ENCODE data around the gene DHX34. TPM values are rescaled to one million over a fixed set of nuclear protein-coding genes. Genes with fewer than 3 reads are reported as not detected.
A peak's percentile ranks its signal among the peaks of the same experiment; 100 is the strongest.
"Not testable (repeated sequence)": the region's sequence is repeated elsewhere in the genome, so short reads cannot be mapped to it uniquely, and the experiment has no call there.

DHX34 gene
- total and polyA plus RNA-seq, 4 donors = 1.5 to 14.6 (median 9.6) TPM

DNA sequence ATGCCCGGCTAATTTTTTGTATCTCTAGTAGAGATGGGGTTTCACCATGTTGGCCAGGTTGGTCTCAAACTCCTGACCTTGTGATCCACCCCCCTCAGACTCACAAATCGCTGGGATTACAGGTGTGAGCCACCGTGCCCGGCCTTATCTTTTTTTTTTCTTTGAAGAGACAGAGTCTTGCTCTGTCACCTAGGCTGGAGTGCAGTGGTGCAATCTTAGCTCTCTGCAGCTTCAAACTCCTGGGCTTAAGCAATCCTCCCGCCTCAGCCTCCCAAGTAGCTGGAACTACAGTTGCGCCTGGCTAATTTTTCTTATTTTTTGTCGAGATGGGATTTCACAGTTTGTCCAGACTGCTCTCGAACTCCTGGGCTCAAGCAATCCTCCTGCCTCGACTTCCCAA is 62.6 kb downstream of the DHX34 start:
- WGBS, 2 donors = 80 to 87% methylated on average over 9 of the region's 9 CpGs
- H3K4me1 ChIP-seq (ENCODE audit: control insufficient read depth in 1 of 2, insufficient read depth in 2 of 2, low read length in 2 of 2); intact Hi-C loops (cut with DNase I); H3K9me3 ChIP-seq (ENCODE audit: control insufficient read depth, low read length); H3K27me3 ChIP-seq (ENCODE audit: control insufficient read depth in 1 of 2, insufficient read depth in 2 of 2, low read length in 1 of 2); ATAC-seq (ENCODE audit: low FRiP score); DNase-seq; H3K27ac ChIP-seq (ENCODE audit: low read depth in 1 of 2, low read length in 2 of 2); H3K36me3 ChIP-seq (ENCODE audit: control insufficient read depth in 1 of 2, insufficient read depth in 2 of 2, low read length in 1 of 2); H3K4me3 ChIP-seq (ENCODE audit: low read length in 2 of 2): not testable (repeated sequence)

DNA sequence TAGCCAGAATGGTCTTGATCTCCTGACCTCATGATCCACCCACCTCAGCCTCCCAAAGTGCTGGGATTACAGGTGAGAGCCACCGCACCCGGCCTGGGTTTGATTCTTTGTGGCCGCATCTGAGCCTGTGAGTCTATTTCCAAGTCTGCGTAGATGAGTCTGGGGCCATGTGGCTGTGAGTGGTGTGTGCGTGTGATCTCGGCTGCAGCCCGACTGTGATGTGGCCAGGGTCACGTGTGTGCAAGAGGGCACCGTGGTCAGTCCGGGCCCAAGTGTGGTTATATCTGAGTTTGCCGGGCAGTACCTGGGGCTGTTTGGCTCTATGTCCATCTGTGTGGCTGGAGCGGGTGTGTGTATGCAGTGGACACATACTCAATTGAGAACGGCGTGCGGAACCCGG is 64.8 kb downstream of the DHX34 start:
- H3K36me3 ChIP-seq (ENCODE audit: control insufficient read depth in 1 of 2, insufficient read depth in 2 of 2, low read length in 1 of 2) = no peaks in the 10 kb centered on the region
- no peaks in the 10 kb centered on the region for H3K4me1 ChIP-seq (ENCODE audit: control insufficient read depth in 1 of 2, insufficient read depth in 2 of 2, low read length in 2 of 2)
- no peak overlapping the region for H3K27ac ChIP-seq (ENCODE audit: low read depth in 1 of 2, low read length in 2 of 2)
- H3K27me3 ChIP-seq (ENCODE audit: control insufficient read depth in 1 of 2, insufficient read depth in 2 of 2, low read length in 1 of 2) = no peaks in the 10 kb centered on the region
- intact Hi-C loops (cut with DNase I) = no loop called here
- H3K4me3 ChIP-seq (ENCODE audit: low read length in 2 of 2) = no peak overlapping the region
- 96% methylated on average over 16 of the region's 16 CpGs for WGBS, 2 donors
- DNase-seq = no peak
- no peaks in the 10 kb centered on the region for H3K9me3 ChIP-seq (ENCODE audit: control insufficient read depth, low read length)
- no peak for ATAC-seq (ENCODE audit: low FRiP score)

DNA sequence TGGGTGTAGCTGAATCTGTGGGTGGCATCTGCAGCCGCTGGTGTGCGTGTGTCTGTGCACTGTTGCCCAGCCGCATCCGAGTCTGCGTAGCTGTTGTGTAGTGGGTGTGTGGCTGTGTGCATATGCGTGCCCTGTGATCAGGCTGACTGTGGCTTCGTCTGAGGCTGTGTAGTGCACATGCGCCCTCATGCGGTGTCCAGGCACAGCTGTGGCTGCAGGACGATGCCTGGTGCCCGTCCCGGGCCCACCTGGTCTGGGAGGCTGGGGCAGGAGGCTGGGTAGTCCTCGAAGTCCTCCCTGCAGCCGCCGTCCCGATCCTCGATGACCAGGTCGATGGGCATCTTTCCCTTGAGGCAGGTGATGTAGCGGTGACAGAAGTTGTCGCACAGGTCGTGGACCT is 65.4 kb downstream of the DHX34 start:
- no peak for ATAC-seq (ENCODE audit: low FRiP score)
- Histone ChIP-seq H3K27me3 (ENCODE audit: control insufficient read depth in 1 of 2, insufficient read depth in 2 of 2, low read length in 1 of 2) (no peaks in the 10 kb centered on the region), H3K9me3 (ENCODE audit: control insufficient read depth, low read length) (no peaks in the 10 kb centered on the region), H3K4me3 (ENCODE audit: low read length in 2 of 2) (no peak overlapping the region), H3K4me1 (ENCODE audit: control insufficient read depth in 1 of 2, insufficient read depth in 2 of 2, low read length in 2 of 2) (no peaks in the 10 kb centered on the region), H3K27ac (ENCODE audit: low read depth in 1 of 2, low read length in 2 of 2) (no peak overlapping the region), H3K36me3 (ENCODE audit: control insufficient read depth in 1 of 2, insufficient read depth in 2 of 2, low read length in 1 of 2) (no peaks in the 10 kb centered on the region)
- 78 to 80% methylated on average over 21 of the region's 21 CpGs for WGBS, 2 donors
- DNase-seq = no peak
- intact Hi-C loops (cut with DNase I) = no loop called here

DNA sequence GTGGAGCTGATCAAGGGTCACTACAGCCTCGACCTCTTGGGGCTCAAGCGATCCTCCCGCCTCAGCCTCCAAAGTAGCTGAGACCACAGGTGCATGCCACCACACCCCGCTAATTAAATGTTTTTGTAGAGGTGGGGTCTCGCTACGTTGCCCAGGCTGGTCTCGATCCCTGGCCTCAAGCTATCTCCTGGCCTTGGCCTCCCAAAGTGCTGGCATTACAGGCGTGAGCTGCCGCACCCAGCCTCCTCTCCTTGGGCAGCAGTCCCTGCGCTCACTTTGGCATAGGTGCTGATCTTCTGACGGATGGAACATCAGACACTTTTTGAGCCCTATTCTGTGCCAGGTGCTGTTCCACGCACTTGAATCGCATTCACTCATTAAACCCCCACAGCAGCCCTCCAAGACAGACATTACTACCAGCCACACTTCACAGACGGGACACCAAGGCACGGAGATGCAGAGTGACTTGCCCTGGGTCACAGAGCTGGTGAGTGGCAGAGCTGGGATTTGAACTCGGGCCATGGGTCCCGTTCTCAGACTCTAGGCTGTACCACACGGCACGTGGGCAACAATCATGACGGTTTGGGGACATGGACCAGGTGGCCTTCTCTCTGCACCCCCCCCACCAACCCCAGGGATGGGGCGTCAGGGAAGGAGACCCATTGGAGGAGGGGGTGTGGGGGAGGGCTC is 67.0 kb downstream of the DHX34 start:
- Histone ChIP-seq H3K27me3 (ENCODE audit: control insufficient read depth in 1 of 2, insufficient read depth in 2 of 2, low read length in 1 of 2) (no peaks in the 10 kb centered on the region), H3K27ac (ENCODE audit: low read depth in 1 of 2, low read length in 2 of 2) (no peak overlapping the region), H3K9me3 (ENCODE audit: control insufficient read depth, low read length) (no peaks in the 10 kb centered on the region), H3K4me1 (ENCODE audit: control insufficient read depth in 1 of 2, insufficient read depth in 2 of 2, low read length in 2 of 2) (no peaks in the 10 kb centered on the region), H3K4me3 (ENCODE audit: low read length in 2 of 2) (no peak overlapping the region), H3K36me3 (ENCODE audit: control insufficient read depth in 1 of 2, insufficient read depth in 2 of 2, low read length in 1 of 2) (no peaks in the 10 kb centered on the region)
- DNase-seq = no peak
- ATAC-seq (ENCODE audit: low FRiP score) = no peak
- intact Hi-C loops (cut with DNase I) = no loop called here
- WGBS, 2 donors = 90% methylated on average over 20 to 21 of the region's 21 CpGs

DNA sequence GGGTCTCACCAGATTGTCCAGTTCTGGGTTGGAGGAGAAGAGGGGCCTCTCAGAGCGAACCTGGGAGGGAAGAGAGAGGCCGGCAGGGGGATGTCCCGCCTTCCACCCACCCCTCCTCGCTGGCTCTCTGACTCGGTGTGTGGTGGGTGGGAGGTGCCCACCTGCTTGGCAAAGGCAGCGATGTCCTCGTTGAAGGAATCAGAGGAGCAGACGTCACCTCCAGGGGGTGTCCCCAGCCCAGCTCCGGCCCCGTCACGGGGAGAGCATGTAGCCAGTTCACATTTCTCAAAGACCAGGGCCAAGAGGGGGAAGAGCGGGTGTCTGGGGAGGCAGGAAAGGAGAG is 67.5 kb downstream of the DHX34 start:
- Histone ChIP-seq H3K27me3 (ENCODE audit: control insufficient read depth in 1 of 2, insufficient read depth in 2 of 2, low read length in 1 of 2) (peaks cover 0 to 2% of the 10 kb centered on the region in 2 donors), H3K4me1 (ENCODE audit: control insufficient read depth in 1 of 2, insufficient read depth in 2 of 2, low read length in 2 of 2) (no peaks in the 10 kb centered on the region), H3K4me3 (ENCODE audit: low read length in 2 of 2) (no peak overlapping the region), H3K36me3 (ENCODE audit: control insufficient read depth in 1 of 2, insufficient read depth in 2 of 2, low read length in 1 of 2) (no peaks in the 10 kb centered on the region), H3K27ac (ENCODE audit: low read depth in 1 of 2, low read length in 2 of 2) (no peak overlapping the region), H3K9me3 (ENCODE audit: control insufficient read depth, low read length) (no peaks in the 10 kb centered on the region)
- intact Hi-C loops (cut with DNase I) = no loop called here
- ATAC-seq (ENCODE audit: low FRiP score) = no peak
- no peak for DNase-seq
- WGBS, 2 donors = 50 to 55% methylated on average over 12 of the region's 12 CpGs

DNA sequence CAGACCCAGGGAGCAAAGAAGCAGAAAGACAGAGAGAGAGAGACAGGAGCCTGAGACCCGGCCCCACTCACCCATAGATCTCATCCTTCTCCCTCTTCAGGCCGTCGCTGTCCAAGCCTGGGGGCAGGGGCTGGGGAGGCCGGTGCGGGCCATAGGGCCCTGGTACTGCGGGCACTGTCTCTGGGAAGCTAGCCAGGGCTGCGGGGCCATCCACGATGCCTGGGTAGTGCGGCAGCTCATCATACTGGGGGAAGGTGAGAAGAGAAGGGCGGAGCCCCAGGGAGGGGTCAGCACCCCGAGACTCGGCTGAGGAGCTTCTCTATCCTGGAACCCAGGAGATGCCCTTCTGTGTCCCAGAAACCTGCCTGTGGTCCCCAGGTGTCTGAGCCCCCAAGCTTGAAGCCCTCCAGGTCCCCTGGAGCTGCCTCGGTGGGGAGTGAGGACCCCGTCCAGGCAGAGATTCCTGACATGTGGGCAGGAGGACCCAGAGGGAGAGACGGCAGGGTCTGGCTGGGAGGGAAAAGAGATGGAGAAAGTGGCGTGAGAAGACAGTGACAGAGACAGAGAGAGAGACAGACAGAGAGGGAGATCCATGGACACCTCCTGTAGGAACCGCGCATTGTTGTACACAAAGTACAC is 68.1 kb downstream of the DHX34 start:
- ATAC-seq (ENCODE audit: low FRiP score) (no peak), DNase-seq (no peak)
- no peak overlapping the region for H3K4me3 ChIP-seq (ENCODE audit: low read length in 2 of 2)
- 22 to 29% methylated on average over 16 to 18 of the region's 18 CpGs for WGBS, 2 donors
- H3K36me3 ChIP-seq (ENCODE audit: control insufficient read depth in 1 of 2, insufficient read depth in 2 of 2, low read length in 1 of 2) = no peaks in the 10 kb centered on the region
- no peaks in the 10 kb centered on the region for H3K9me3 ChIP-seq (ENCODE audit: control insufficient read depth, low read length)
- intact Hi-C loops (cut with DNase I) = no loop called here
- peaks cover 0 to 2% of the 10 kb centered on the region in 2 donors for H3K27me3 ChIP-seq (ENCODE audit: control insufficient read depth in 1 of 2, insufficient read depth in 2 of 2, low read length in 1 of 2)
- no peak overlapping the region for H3K27ac ChIP-seq (ENCODE audit: low read depth in 1 of 2, low read length in 2 of 2)
- H3K4me1 ChIP-seq (ENCODE audit: control insufficient read depth in 1 of 2, insufficient read depth in 2 of 2, low read length in 2 of 2) = no peaks in the 10 kb centered on the region

DNA sequence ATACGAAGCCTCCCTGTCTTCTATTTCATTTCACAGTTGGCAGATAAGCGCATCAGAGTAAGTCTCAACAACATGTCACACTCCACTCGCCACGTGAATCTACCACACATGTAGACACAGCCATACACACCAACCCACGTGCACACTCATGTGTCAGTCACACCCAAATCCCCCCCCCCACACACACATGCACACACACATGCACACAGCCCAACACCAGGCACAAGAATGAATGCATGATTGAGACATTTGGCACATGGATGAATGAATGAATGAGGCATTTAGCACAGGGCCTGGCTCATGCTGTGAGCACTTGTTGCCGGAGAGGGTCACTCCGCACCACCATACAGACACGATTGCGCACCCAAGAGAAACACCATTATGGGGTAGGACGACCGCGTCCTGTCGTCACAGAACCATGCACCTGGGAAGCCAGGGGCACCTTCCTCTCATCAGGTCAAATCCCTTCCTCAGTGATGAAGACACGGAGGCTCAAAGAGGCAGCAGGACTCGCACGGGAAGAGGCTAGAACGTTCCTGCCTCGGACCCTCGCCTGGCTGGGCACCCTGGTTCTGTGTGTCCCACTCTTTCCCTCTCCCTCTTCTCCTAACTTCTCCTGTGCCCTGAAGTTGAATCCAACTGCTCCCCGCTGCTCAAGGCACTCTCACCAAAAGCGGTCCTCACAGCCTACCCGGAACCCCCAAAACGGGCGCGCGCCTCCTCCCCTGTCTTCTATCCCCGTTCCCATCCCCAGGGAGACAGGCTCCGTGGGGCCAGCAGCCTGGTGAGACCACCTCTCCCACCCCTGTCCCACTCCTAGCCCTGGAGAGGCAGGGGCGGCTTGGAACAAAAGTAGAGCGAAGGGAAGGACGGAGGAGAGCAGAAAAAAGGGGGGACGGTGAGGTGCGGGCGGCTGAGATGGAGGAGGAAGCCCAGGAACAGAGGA is 68.9 kb downstream of the DHX34 start:
- H3K4me1 ChIP-seq (ENCODE audit: control insufficient read depth in 1 of 2, insufficient read depth in 2 of 2, low read length in 2 of 2) = no peaks in the 10 kb centered on the region
- no peaks in the 10 kb centered on the region for H3K9me3 ChIP-seq (ENCODE audit: control insufficient read depth, low read length)
- H3K27ac ChIP-seq (ENCODE audit: low read depth in 1 of 2, low read length in 2 of 2) = no peak overlapping the region
- no peak overlapping the region for H3K4me3 ChIP-seq (ENCODE audit: low read length in 2 of 2)
- no peak for ATAC-seq (ENCODE audit: low FRiP score)
- no peak for DNase-seq
- no peaks in the 10 kb centered on the region for H3K36me3 ChIP-seq (ENCODE audit: control insufficient read depth in 1 of 2, insufficient read depth in 2 of 2, low read length in 1 of 2)
- whole genome bisulfite sequencing, 2 donors = 5 to 6% methylated on average over 34 of the region's 34 CpGs
- intact Hi-C loops (cut with DNase I) = no loop called here
- H3K27me3 ChIP-seq (ENCODE audit: control insufficient read depth in 1 of 2, insufficient read depth in 2 of 2, low read length in 1 of 2) = peaks cover 0 to 2% of the 10 kb centered on the region in 2 donors

DNA sequence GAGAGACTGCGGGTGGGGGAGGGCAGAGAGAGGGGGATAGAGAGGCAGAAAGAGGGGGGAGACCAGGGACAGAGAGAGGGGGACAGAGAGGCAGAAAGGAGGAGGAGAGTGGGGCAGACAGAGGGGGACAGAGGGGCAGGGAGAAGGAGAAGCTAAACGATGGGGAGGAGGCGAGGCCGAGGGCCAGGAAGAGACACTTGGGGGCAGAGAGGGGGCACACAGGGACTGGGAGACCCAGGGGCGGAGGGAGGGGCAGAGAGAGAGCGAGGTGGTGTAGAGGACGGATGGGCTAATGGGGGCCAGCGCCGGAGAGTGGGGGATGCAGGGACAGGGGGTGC is 69.5 kb downstream of the DHX34 start:
- intact Hi-C loops (cut with DNase I) = no loop called here
- Histone ChIP-seq H3K27ac (ENCODE audit: low read depth in 1 of 2, low read length in 2 of 2) (no peak overlapping the region), H3K27me3 (ENCODE audit: control insufficient read depth in 1 of 2, insufficient read depth in 2 of 2, low read length in 1 of 2) (peaks cover 0 to 2% of the 10 kb centered on the region in 2 donors)

More for the DNA sequence above, 69.5 kb downstream of the DHX34 start:
- ATAC-seq (ENCODE audit: low FRiP score) (no peak), DNase-seq (no peak)
- WGBS, 2 donors = 0 to 5% methylated on average over 9 of the region's 9 CpGs
- no peaks in the 10 kb centered on the region for H3K36me3 ChIP-seq (ENCODE audit: control insufficient read depth in 1 of 2, insufficient read depth in 2 of 2, low read length in 1 of 2)
- peak overlapping the region in 1 of 2 donors; percentile 32 for H3K4me3 ChIP-seq (ENCODE audit: low read length in 2 of 2)
- H3K4me1 ChIP-seq (ENCODE audit: control insufficient read depth in 1 of 2, insufficient read depth in 2 of 2, low read length in 2 of 2) = no peaks in the 10 kb centered on the region
- no peaks in the 10 kb centered on the region for H3K9me3 ChIP-seq (ENCODE audit: control insufficient read depth, low read length)

Data from aorta (tissue), 5 donors.